ENCODE measurements around the gene TP63. TPM values are rescaled to one million over a fixed set of nuclear protein-coding genes. Genes with fewer than 3 reads are reported as not detected.

Gene TP63
- total RNA-seq, 2 donors from 2014 or later: not detected

DNA sequence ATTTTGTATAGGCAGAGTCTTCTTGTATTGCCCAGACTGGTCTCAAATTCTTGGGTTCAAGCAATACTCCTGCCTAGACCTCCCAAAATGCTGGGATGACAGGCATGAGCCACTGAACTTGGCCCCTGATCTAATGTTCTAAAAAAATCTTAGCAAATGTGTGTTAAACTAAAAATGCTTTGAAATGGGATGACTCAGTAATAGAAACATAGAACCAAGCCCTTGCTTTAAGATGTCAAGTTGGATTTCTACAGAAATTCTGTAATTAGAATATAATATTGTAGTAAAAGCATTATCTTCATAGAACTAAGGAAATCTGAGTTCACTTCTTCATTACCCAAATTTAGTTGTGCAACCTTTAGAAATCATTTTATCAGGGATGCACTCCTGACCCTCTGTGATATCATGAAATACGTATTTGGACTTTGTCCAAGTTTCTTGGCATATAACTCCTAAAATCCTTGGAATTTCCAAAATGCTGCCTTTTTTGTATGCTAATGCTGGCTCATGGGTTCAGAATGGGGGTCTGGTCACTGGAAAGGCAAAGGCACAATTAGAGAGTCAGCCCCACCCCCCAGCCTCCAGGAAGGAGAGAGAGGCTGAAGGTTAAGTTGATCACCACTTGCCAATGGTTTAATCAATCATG is 217.3 kb downstream of the TP63 start:
- TF ChIP-seq, protein P1, sequence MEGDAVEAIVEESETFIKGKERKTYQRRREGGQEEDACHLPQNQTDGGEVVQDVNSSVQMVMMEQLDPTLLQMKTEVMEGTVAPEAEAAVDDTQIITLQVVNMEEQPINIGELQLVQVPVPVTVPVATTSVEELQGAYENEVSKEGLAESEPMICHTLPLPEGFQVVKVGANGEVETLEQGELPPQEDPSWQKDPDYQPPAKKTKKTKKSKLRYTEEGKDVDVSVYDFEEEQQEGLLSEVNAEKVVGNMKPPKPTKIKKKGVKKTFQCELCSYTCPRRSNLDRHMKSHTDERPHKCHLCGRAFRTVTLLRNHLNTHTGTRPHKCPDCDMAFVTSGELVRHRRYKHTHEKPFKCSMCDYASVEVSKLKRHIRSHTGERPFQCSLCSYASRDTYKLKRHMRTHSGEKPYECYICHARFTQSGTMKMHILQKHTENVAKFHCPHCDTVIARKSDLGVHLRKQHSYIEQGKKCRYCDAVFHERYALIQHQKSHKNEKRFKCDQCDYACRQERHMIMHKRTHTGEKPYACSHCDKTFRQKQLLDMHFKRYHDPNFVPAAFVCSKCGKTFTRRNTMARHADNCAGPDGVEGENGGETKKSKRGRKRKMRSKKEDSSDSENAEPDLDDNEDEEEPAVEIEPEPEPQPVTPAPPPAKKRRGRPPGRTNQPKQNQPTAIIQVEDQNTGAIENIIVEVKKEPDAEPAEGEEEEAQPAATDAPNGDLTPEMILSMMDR (IDR thresholded peaks at IDR 0.05): no peak
- intact Hi-C loops (cut with DNase I): no loop called here
- no peak for DNase-seq
- Histone ChIP-seq H3K27ac (no peak overlapping the region), H3K4me1 (no peaks in the 10 kb centered on the region), H3K27me3 (no peaks in the 10 kb centered on the region), H3K9ac (ENCODE audit: low read depth in 2 of 2, low read length in 2 of 2) (no peak overlapping the region), H3K36me3 (no peaks in the 10 kb centered on the region), H3K9me3 (no peaks in the 10 kb centered on the region), H3K4me3 (no peak overlapping the region)

DNA sequence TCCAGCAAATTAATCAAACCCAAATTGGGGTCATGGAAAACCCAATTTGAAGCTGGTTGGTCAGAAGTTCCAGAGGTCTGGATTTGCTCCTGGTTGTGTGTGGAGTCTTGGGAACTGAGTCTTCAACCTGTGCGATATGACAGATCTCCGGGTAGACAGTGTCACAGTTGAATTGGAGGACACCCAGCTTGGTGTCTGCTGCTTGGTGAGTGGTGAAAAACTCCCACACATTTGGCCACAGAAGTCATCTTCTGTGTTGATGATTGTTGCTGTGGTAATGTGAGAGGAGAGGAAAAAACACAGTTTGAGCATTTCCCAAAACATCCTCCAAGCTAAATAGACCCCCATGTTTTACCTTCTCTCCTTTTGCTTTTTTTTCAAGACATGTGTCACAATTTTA is 218.1 kb downstream of the TP63 start:
- H3K9ac ChIP-seq (ENCODE audit: low read depth in 2 of 2, low read length in 2 of 2): no peak overlapping the region
- no peaks in the 10 kb centered on the region for H3K9me3 ChIP-seq
- TF ChIP-seq, protein P1 (IDR thresholded peaks at IDR 0.05): no peak
- H3K27ac ChIP-seq: no peak overlapping the region
- H3K4me1 ChIP-seq: no peaks in the 10 kb centered on the region
- no peak for DNase-seq
- no peaks in the 10 kb centered on the region for H3K27me3 ChIP-seq
- H3K36me3 ChIP-seq: no peaks in the 10 kb centered on the region
- H3K4me3 ChIP-seq: no peak overlapping the region
- intact Hi-C loops (cut with DNase I): no loop called here

DNA sequence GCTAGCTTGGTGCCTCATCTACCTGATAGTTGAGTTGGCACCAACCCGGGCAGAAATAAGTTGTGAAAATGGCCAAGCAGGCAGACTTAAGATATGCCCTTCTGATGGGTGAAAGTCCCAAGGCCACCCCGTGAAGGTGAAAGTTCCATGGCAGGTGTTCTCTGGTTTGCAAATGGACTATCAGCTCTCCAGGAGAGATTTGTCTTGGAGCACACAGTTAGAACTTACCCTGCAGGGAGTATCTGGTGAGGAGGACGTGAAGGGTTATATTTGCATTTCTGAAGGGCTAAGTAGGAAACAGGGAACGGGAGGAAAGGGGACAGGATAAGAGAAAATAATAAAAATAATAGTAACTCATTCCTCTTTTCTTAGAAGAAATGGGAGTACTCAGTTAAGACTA is 220.5 kb downstream of the TP63 start:
- no peaks in the 10 kb centered on the region for H3K36me3 ChIP-seq

DNA sequence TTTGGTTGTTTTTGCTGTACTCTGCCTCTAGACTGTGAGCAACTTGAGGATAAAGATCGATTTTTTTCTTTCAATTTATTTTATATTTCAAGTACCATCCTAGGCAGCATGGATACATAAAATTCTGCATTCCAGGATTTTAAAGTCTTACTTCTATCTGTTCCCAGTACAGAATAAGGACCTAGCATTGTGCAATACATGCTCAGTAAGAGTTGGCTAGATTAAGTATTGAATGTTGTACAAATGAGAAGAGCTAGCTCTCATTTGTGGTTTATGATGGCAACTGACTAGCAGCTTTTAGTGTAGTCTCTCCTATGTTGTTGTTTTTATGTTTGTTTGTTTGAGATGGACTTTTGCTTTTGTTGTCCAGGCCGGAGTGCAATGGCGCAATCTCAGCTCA is 222.7 kb downstream of the TP63 start:
- TF ChIP-seq, protein P1 (IDR thresholded peaks at IDR 0.05): no peak
- H3K27me3 ChIP-seq: no peaks in the 10 kb centered on the region
- H3K4me1 ChIP-seq: no peaks in the 10 kb centered on the region
- no peaks in the 10 kb centered on the region for H3K9me3 ChIP-seq
- H3K4me3 ChIP-seq: no peak overlapping the region
- DNase-seq: no peak
- no peak overlapping the region for H3K9ac ChIP-seq (ENCODE audit: low read depth in 2 of 2, low read length in 2 of 2)
- no peak overlapping the region for H3K27ac ChIP-seq
- H3K36me3 ChIP-seq: no peaks in the 10 kb centered on the region
- intact Hi-C loops (cut with DNase I): no loop called here

More for the DNA sequence above, 220.5 kb downstream of the TP63 start:
- DNase-seq: no peak
- Histone ChIP-seq H3K4me1 (no peaks in the 10 kb centered on the region), H3K4me3 (no peak overlapping the region), H3K27me3 (no peaks in the 10 kb centered on the region), H3K9ac (ENCODE audit: low read depth in 2 of 2, low read length in 2 of 2) (no peak overlapping the region), H3K9me3 (no peaks in the 10 kb centered on the region), H3K27ac (no peak overlapping the region)
- TF ChIP-seq, protein P1 (IDR thresholded peaks at IDR 0.05): no peak
- intact Hi-C loops (cut with DNase I): no loop called here

DNA sequence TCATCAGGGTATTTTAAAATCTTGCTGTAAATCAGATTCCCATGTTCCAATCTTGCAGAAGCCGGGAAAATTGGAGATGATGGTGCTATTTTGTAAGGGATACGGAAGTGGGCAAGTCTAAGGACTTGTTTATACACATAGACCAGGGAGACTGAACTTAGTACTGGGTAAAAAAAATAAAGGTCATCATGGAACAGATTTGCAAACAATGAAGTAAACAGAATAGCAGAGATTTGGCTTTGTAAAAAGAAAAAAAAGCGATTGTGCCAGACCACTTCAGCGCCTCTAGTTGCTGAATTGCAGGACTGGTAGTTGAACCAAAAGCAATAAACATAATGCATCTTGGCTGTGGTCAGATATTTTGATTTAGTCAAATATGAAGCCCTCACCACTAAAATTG is 229.1 kb downstream of the TP63 start:
- intact Hi-C loops (cut with DNase I): no loop called here
- DNase-seq: no peak
- TF ChIP-seq, protein P1 (IDR thresholded peaks at IDR 0.05): no peak
- Histone ChIP-seq H3K9me3 (no peaks in the 10 kb centered on the region), H3K36me3 (no peaks in the 10 kb centered on the region), H3K27me3 (no peaks in the 10 kb centered on the region), H3K27ac (no peak overlapping the region), H3K9ac (ENCODE audit: low read depth in 2 of 2, low read length in 2 of 2) (no peak overlapping the region), H3K4me3 (no peak overlapping the region), H3K4me1 (no peaks in the 10 kb centered on the region)

Data from colonic mucosa (tissue), 4 donors.